GM23338 (cell line): ENCODE data around the gene FRRS1L. TPM values are rescaled to one million over a fixed set of nuclear protein-coding genes. Genes with fewer than 3 reads are reported as not detected.

Experiments
- ATAC-seq: fragments of 200-7000 bp; cut with Tn5 transposase; 3 replicates; pipeline ENCODE4 v1.9.1; 2020
- DNase-seq: peaks from one replicate; pipeline ENCODE4 v3.0.0-alpha.2; 2015; ENCODE audit warnings: low spot score
- H2AFZ ChIP-seq: fragments of 200-600 bp; sonication (generic); 2 replicates; pipeline ENCODE4 v1.8.0; 2016; ENCODE audit warnings: antibody characterized with exemption, mild to moderate bottlenecking, moderate library complexity
- H3F3A ChIP-seq: fragments of 200-600 bp; sonication (generic); replicated peaks from 2 replicates; pipeline ENCODE4 v1.8.0; 2017; ENCODE audit warnings: antibody characterized with exemption, mixed run types, low read depth
- H3K27ac ChIP-seq: fragments of 200-600 bp; sonication (generic); 2 replicates; pipeline ENCODE4 v1.6.1; 2016; ENCODE audit warnings: low read depth
- H3K27me3 ChIP-seq: fragments of 200-600 bp; sonication (generic); 2 replicates; pipeline ENCODE4 v1.8.0; 2016; ENCODE audit warnings: mild to moderate bottlenecking, mixed run types, moderate library complexity; ENCODE audit not compliant: insufficient read depth
- H3K36me3 ChIP-seq: fragments of 200-600 bp; sonication (generic); 2 replicates; pipeline ENCODE4 v1.8.0; 2016; ENCODE audit warnings: mild to moderate bottlenecking; ENCODE audit not compliant: insufficient read depth
- H3K4me1 ChIP-seq: fragments of 200-600 bp; sonication (generic); 2 replicates; pipeline ENCODE4 v1.8.0; 2016; ENCODE audit warnings: mild to moderate bottlenecking, moderate library complexity; ENCODE audit not compliant: insufficient read depth
- H3K4me2 ChIP-seq: fragments of 200-600 bp; sonication (generic); 2 replicates; pipeline ENCODE4 v1.7.1; 2017; ENCODE audit warnings: mixed run types
- H3K4me3 ChIP-seq: fragments of 200-600 bp; sonication (generic); 2 replicates; pipeline ENCODE4 v1.6.1; 2016; ENCODE audit warnings: mixed run types
- H3K79me2 ChIP-seq: fragments of 200-600 bp; sonication (generic); replicated peaks from 2 replicates; pipeline ENCODE4 v1.8.0; 2017; ENCODE audit warnings: mild to moderate bottlenecking; ENCODE audit not compliant: insufficient read depth
- H3K9me2 ChIP-seq: fragments of 200-600 bp; sonication (generic); 2 replicates; pipeline ENCODE4 v1.8.0; 2017; ENCODE audit not compliant: insufficient read depth
- H4K20me1 ChIP-seq: fragments of 200-600 bp; sonication (generic); replicated peaks from 2 replicates; pipeline ENCODE4 v1.8.0; 2017; ENCODE audit warnings: mild to moderate bottlenecking; ENCODE audit not compliant: insufficient read depth
- H3K27ac Mint-ChIP-seq: 2 replicates; pipeline ENCODE4 v1.8.0; 2020; ENCODE audit warnings: inconsistent platforms, mild to moderate bottlenecking, moderate library complexity, mixed read lengths
- H3K27me3 Mint-ChIP-seq: 3 replicates; pipeline ENCODE4 v1.8.0; 2022; ENCODE audit warnings: low read depth, mild to moderate bottlenecking, moderate library complexity, mixed read lengths, inconsistent platforms; ENCODE audit not compliant: insufficient read depth, poor library complexity
- H3K36me3 Mint-ChIP-seq: 3 replicates; pipeline ENCODE4 v1.8.0; 2021; ENCODE audit warnings: low read depth, mild to moderate bottlenecking, inconsistent platforms, moderate library complexity, mixed read lengths
- H3K4me1 Mint-ChIP-seq: 3 replicates; pipeline ENCODE4 v1.8.0; 2020; ENCODE audit warnings: mild to moderate bottlenecking, inconsistent platforms, mixed read lengths
- H3K4me3 Mint-ChIP-seq: 3 replicates; pipeline ENCODE4 v1.8.0; 2021; ENCODE audit warnings: moderate library complexity, mild to moderate bottlenecking, inconsistent platforms, mixed read lengths
- H3K9me3 Mint-ChIP-seq: 3 replicates; pipeline ENCODE4 v1.8.0; 2020; ENCODE audit warnings: moderate library complexity, mild to moderate bottlenecking, inconsistent platforms, mixed read lengths
- CREB1 ChIP-seq: fragments of 250-450 bp; sonication (Bioruptor Pico); IDR thresholded peaks from 2 replicates; pipeline ENCODE4 v1.5.0; 2020; ENCODE audit warnings: low read depth, mild to moderate bottlenecking, moderate library complexity
- CTCF ChIP-seq, 2 experiments: fragments of 200-600 bp in 1 of 2; sonication (generic) in 1 of 2; conservative IDR thresholded peaks; 2 replicates each; pipeline versions ENCODE4 v1.5.1 to v1.6.1; 2016 to 2017; ENCODE audit warnings: antibody characterized with exemption in 2 of 2, low read depth in 2 of 2, mild to moderate bottlenecking in 2 of 2, moderate library complexity in 1 of 2
- ETS1 ChIP-seq: IDR thresholded peaks from 2 replicates; pipeline ENCODE4 v1.6.1; 2016; ENCODE audit warnings: antibody characterized with exemption
- EZH2 ChIP-seq: fragments of 200-600 bp; sonication (generic); IDR thresholded peaks from one replicate; pipeline ENCODE4 v1.8.0; 2017; ENCODE audit warnings: antibody characterized with exemption, mild to moderate bottlenecking, low read depth; ENCODE audit not compliant: unreplicated experiment
- JUNB ChIP-seq: IDR thresholded peaks from one replicate; pipeline ENCODE4 v1.6.1; 2016; ENCODE audit warnings: antibody characterized with exemption; ENCODE audit not compliant: unreplicated experiment
- ZNF114 ChIP-seq: fragments of 250-450 bp; sonication (Bioruptor Pico); IDR thresholded peaks from 2 replicates; pipeline ENCODE4 v1.5.0; 2020; ENCODE audit warnings: mild to moderate bottlenecking, moderate library complexity
- polyA plus RNA-seq: library from polyadenylated mRNA; unstranded; fragments of >200 nt; fragmentation: Nextera tagmentation; extraction: Ambion mirVana; gene quantifications from 2 replicates; pipeline ENCODE4 v1.2.1, GENCODE V29; 2016
- total RNA-seq: library from RNA; depleted of rRNA; stranded (reverse); fragments of >200 nt; shearing (Covaris generic); gene quantifications from 2 replicates; pipeline ENCODE4 v1.2.3, GENCODE V29; 2014

The FRRS1L gene
- total and polyA plus RNA-seq, 2 experiments from 2014 or later, result 0.37 to 1.1 TPM

- peaks cover 77% of the 10 kb centered on the region for H4K20me1 ChIP-seq
- H3K4me1 ChIP-seq, result peaks cover 65% of the 10 kb centered on the region
- H3K27me3 Mint-ChIP-seq, result peaks cover 4% of the 10 kb centered on the region
Measured at GRCh38 chr9:109113892-109114609, 53.0 kb downstream of the FRRS1L start.

GRCh38 chr9:109113254-109113653, 53.8 kb downstream of the FRRS1L start:
- DNase-seq, result no peak
- H3K4me3 ChIP-seq, result no peak overlapping the region
- TF ChIP-seq JUNB, result no peak
- no peak for TF ChIP-seq CTCF (conservative IDR thresholded peaks at IDR 0.05; ENCODE audit: low read depth in 2 of 2)
- no peak for TF ChIP-seq ETS1
- no peak for TF ChIP-seq CREB1
- no peak for TF ChIP-seq ZNF114 (CRISPR knock-in tag)
- no peak overlapping the region for H3K4me2 ChIP-seq
- H3F3A ChIP-seq, result no peaks in the 10 kb centered on the region
- Mint-ChIP-seq H3K36me3 (peaks cover 7% of the 10 kb centered on the region), H3K27me3 (no peaks in the 10 kb centered on the region), H3K4me3 (no peak overlapping the region), H3K27ac (no peak overlapping the region), H3K4me1 (peaks cover 49% of the 10 kb centered on the region), H3K9me3 (no peaks in the 10 kb centered on the region)
- peaks cover 63% of the 10 kb centered on the region for H3K4me1 ChIP-seq
- peaks cover 100% of the 10 kb centered on the region for H3K79me2 ChIP-seq
- no peak overlapping the region for H2AFZ ChIP-seq
- H3K27me3 ChIP-seq, result no peaks in the 10 kb centered on the region
- H3K9me2 ChIP-seq, result no peaks in the 10 kb centered on the region
- ATAC-seq, result no peak
- H3K27ac ChIP-seq, result no peak overlapping the region
- H3K36me3 ChIP-seq, result no peaks in the 10 kb centered on the region
- H4K20me1 ChIP-seq, result peaks cover 75% of the 10 kb centered on the region

More at GRCh38 chr9:109113892-109114609, 53.0 kb downstream of the FRRS1L start:
- Mint-ChIP-seq H3K36me3 (peaks cover 10% of the 10 kb centered on the region), H3K9me3 (no peaks in the 10 kb centered on the region), H3K4me1 (peaks cover 52% of the 10 kb centered on the region), H3K27ac (peak overlapping the region; percentile 39; the same call in 1 of the 2 replicates), H3K4me3 (no peak overlapping the region; the same call in 2 of the 3 replicates)
- ATAC-seq (no peak), DNase-seq (no peak)
- Histone ChIP-seq H3K4me2 (no peak overlapping the region), H3K9me2 (no peaks in the 10 kb centered on the region), H3K79me2 (peaks cover 100% of the 10 kb centered on the region), H2AFZ (no peak overlapping the region), H3K4me3 (no peak overlapping the region), H3K36me3 (no peaks in the 10 kb centered on the region), H3K27me3 (no peaks in the 10 kb centered on the region), H3F3A (no peaks in the 10 kb centered on the region), H3K27ac (peak overlapping the region; percentile 7; the same call in 1 of the 2 replicates)
- no peak for TF ChIP-seq CREB1
- no peak for TF ChIP-seq EZH2
- TF ChIP-seq JUNB, result no peak
